GM18909 (cell line): ENCODE data around the gene SORBS1.

Source experiments
- ATAC-seq: cut with Tn5 transposase; IDR thresholded peaks from one replicate; pipeline ENCODE4 v1.9.1; 2021; ENCODE audit warnings: mild to moderate bottlenecking; ENCODE audit not compliant: unreplicated experiment, poor library complexity

Gene SORBS1

GRCh38 chr10:95543459-95543858, 17.7 kb downstream of the SORBS1 start:
- ATAC-seq, result no peak

- ATAC-seq, result no peak
Observed at GRCh38 chr10:95542761-95543160, 18.4 kb downstream of the SORBS1 start.

GRCh38 chr10:95542330-95542729, 18.8 kb downstream of the SORBS1 start:
- ATAC-seq, result no peak

GRCh38 chr10:95540514-95541052, 20.6 kb downstream of the SORBS1 start:
- ATAC-seq, result no peak

- no peak for ATAC-seq
Observed at GRCh38 chr10:95539560-95540284, 21.4 kb downstream of the SORBS1 start.

GRCh38 chr10:95538412-95538811, 22.8 kb downstream of the SORBS1 start:
- ATAC-seq, result no peak

- no peak for ATAC-seq
Observed at GRCh38 chr10:95537542-95537927, 23.6 kb downstream of the SORBS1 start.

GRCh38 chr10:95536894-95537541, 24.2 kb downstream of the SORBS1 start:
- ATAC-seq, result no peak

GRCh38 chr10:95536017-95536416, 25.2 kb downstream of the SORBS1 start:
- no peak for ATAC-seq

GRCh38 chr10:95535526-95535925, 25.6 kb downstream of the SORBS1 start:
- ATAC-seq, result no peak

GRCh38 chr10:95533590-95533989, 27.6 kb downstream of the SORBS1 start:
- ATAC-seq, result no peak

GRCh38 chr10:95532536-95532935, 28.6 kb downstream of the SORBS1 start:
- ATAC-seq, result no peak

GRCh38 chr10:95531994-95532399, 29.2 kb downstream of the SORBS1 start:
- ATAC-seq, result no peak

GRCh38 chr10:95531058-95531809, 29.9 kb downstream of the SORBS1 start:
- ATAC-seq, result no peak

GRCh38 chr10:95530561-95530960, 30.6 kb downstream of the SORBS1 start:
- no peak for ATAC-seq

- no peak for ATAC-seq
Observed at GRCh38 chr10:95530029-95530428, 31.1 kb downstream of the SORBS1 start.

GRCh38 chr10:95526044-95526443, 35.1 kb downstream of the SORBS1 start:
- ATAC-seq, result no peak

GRCh38 chr10:95525033-95525418, 36.1 kb downstream of the SORBS1 start:
- no peak for ATAC-seq

GRCh38 chr10:95524358-95525032, 36.7 kb downstream of the SORBS1 start:
- no peak for ATAC-seq

- no peak for ATAC-seq
Observed at GRCh38 chr10:95522117-95522516, 39.1 kb downstream of the SORBS1 start.

GRCh38 chr10:95520617-95521016, 40.6 kb downstream of the SORBS1 start:
- no peak for ATAC-seq
